HL-60/S4 treated with phorbol 12-myristate 13-acetate at 8.2 ng/mL for 4 days and 3 days (cell line): ENCODE results near the gene SLC49A4.
"Not testable (repeated sequence)": the region's sequence is repeated elsewhere in the genome, so short reads cannot be mapped to it uniquely, and the experiment has no call there.

ENCODE experiments used
- in situ Hi-C: fragments of 300-500 bp; cut with MboI; formaldehyde crosslinking; loops from 2 replicates; pipeline ENCODE4 v1.15.0; 2022; ENCODE audit warnings: low sequenced_read_pairs

SLC49A4 gene

GRCh38 chr3:122794779-122795673 is at the start of gene SLC49A4:
TSS of gene SLC49A4 (plus strand) at chr3:122795069. CDS start at chr3:122795193, 124 bp downstream.
- in situ Hi-C loops = no loop called here

- in situ Hi-C loops = no loop called here
These were observed 49.4 kb upstream of the SLC49A4 start for GRCh38 chr3:122745369-122746021.

GRCh38 chr3:122747295-122747694 is 47.6 kb upstream of the SLC49A4 start:
- in situ Hi-C loops = not testable (repeated sequence)

- in situ Hi-C loops = no loop called here
These were observed 46.5 kb upstream of the SLC49A4 start for GRCh38 chr3:122748347-122748746.

GRCh38 chr3:122754929-122755328 is 39.9 kb upstream of the SLC49A4 start:
- in situ Hi-C loops = no loop called here

- in situ Hi-C loops = no loop called here
These were observed 39.4 kb upstream of the SLC49A4 start for GRCh38 chr3:122755491-122755890.

- in situ Hi-C loops = no loop called here
These were observed 35.9 kb upstream of the SLC49A4 start for GRCh38 chr3:122758877-122759560.

- in situ Hi-C loops = no loop called here
These were observed 34.2 kb upstream of the SLC49A4 start for GRCh38 chr3:122760453-122761271.

- in situ Hi-C loops = no loop called here
These were observed 28.4 kb upstream of the SLC49A4 start for GRCh38 chr3:122766430-122766829.

- in situ Hi-C loops = no loop called here
These were observed 27.1 kb upstream of the SLC49A4 start for GRCh38 chr3:122767540-122768372.

GRCh38 chr3:122770521-122771202 is 24.2 kb upstream of the SLC49A4 start:
- in situ Hi-C loops = no loop called here

GRCh38 chr3:122772827-122773226 is 22.0 kb upstream of the SLC49A4 start:
- in situ Hi-C loops = no loop called here

- in situ Hi-C loops = no loop called here
These were observed 20.8 kb upstream of the SLC49A4 start for GRCh38 chr3:122773944-122774509.

GRCh38 chr3:122774564-122774963 is 20.3 kb upstream of the SLC49A4 start:
- in situ Hi-C loops = no loop called here

GRCh38 chr3:122776675-122777468 is 18.0 kb upstream of the SLC49A4 start:
- in situ Hi-C loops = no loop called here

GRCh38 chr3:122777563-122777962 is 17.3 kb upstream of the SLC49A4 start:
- in situ Hi-C loops = no loop called here

- in situ Hi-C loops = no loop called here
These were observed 12.1 kb upstream of the SLC49A4 start for GRCh38 chr3:122782804-122783203.

- in situ Hi-C loops = no loop called here
These were observed 10.4 kb upstream of the SLC49A4 start for GRCh38 chr3:122784436-122784835.
